Subcutaneous adipose tissue (tissue), 4 donors: ENCODE results near the gene TOP1. TPM values are rescaled to one million over a fixed set of nuclear protein-coding genes. Genes with fewer than 3 reads are reported as not detected.

ENCODE experiments used
- total RNA-seq, 4 donors: library from RNA; depleted of rRNA; stranded (reverse); fragments of >200 nt; gene quantifications; one replicate each; pipeline ENCODE4 v1.1.0, GENCODE V29; 2016
- TF ChIP-seq, protein P1 (sequence below): fragments of 450-650 bp; IDR thresholded peaks from one replicate; pipeline ENCODE4 v1.5.1; 2016; ENCODE audit warnings: low read depth, mild to moderate bottlenecking, control low read depth, antibody characterized with exemption, moderate library complexity

TOP1 gene
- total RNA-seq, 4 donors from 2014 or later: 24.6 to 59.2 (median 31.7) TPM

DNA sequence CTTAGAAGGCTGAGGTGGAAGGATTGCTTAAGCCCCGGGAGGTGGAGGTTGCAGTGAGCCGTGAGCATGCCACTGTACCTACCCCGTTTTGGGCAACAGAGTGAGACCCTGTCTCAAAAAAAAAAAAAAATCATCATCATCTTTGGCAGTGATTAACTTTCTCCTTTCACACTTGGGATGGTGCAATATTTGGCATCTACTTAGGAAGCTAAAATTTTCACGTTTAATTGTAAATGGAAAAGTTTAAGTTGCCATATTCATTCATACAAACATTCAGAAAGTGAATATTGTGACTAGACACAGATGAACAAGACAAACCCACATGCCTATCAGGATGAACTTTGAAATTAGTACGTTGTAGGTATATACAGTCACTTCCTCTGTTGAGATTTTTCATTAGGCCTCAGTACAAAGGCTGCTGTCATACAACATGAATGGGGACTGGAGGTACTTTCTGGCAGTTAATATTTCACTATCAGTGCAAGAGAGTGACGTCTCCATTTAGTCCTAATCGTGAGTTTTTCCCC, 10.3 kb downstream of the TOP1 start:
- TF ChIP-seq, protein P1, sequence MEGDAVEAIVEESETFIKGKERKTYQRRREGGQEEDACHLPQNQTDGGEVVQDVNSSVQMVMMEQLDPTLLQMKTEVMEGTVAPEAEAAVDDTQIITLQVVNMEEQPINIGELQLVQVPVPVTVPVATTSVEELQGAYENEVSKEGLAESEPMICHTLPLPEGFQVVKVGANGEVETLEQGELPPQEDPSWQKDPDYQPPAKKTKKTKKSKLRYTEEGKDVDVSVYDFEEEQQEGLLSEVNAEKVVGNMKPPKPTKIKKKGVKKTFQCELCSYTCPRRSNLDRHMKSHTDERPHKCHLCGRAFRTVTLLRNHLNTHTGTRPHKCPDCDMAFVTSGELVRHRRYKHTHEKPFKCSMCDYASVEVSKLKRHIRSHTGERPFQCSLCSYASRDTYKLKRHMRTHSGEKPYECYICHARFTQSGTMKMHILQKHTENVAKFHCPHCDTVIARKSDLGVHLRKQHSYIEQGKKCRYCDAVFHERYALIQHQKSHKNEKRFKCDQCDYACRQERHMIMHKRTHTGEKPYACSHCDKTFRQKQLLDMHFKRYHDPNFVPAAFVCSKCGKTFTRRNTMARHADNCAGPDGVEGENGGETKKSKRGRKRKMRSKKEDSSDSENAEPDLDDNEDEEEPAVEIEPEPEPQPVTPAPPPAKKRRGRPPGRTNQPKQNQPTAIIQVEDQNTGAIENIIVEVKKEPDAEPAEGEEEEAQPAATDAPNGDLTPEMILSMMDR: no peak

DNA sequence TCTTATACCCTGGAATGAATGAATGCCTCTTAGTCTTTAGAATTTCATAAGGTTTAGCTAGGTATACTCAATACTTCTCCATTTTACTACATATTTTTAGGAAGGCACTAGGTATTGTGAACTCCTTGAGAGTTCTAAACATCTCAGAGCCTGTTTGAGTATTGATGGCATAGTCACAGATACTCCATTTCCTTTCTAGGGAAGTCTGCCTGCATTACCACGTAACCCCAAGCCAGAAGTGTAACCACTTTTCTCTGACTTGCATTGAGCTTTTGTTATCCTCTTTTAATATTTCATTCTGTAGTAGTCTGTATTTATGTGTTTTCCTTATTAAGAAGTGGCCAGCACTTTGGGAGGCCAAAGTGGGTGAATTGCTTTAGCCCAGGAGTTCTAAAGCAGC, 12.2 kb downstream of the TOP1 start:
- TF ChIP-seq, protein P1: no peak

DNA sequence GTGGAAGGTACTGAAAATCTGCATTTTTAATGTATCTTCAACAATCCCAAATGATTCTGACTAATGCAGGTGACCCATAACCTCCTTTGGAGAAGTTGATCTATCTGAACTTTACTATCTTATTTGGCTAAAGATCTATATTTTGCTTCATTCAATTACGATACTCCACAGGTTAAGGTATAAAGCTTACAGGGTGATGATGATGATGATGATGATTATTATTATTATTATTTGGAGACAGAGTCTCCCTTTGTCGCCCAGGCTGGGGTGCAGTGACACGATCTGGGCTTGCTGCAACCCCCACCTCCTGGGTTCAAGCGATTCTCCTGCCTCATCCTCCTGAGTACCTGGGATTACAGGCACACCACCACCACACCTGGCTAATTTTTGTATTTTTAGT, 13.1 kb downstream of the TOP1 start:
- TF ChIP-seq, protein P1: no peak

DNA sequence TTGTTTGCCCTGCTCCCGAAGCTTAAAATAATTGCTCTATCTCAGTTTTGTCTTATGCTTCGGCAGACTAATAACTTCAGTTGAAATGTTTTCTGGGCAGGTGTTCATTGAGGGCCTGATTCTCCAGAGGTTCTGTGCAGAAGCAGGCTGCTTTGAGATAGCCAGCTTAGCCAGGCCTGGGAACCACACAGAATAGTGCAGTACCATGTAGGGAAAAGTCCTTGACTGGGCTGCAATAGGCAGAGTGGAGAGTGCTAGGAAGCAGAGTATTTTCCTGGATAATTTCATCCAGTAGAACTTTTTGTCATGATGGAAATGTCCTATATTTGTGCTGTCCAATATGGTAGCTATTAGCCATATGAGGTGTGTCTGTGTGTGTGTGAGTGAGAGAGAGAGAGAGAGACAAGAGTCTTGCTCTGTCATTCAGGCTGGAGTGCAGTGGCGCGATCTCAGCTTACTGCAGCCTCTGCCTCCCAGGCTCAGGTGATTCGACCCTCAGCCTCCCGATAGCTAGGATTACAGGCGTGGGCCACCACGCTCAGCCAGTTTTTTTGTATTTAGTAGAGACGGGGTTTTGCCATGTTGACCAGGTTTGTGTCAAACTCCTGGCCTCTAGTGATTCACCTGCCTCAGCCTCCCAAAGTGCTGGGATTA, 15.9 kb downstream of the TOP1 start:
- TF ChIP-seq, protein P1: no peak

DNA sequence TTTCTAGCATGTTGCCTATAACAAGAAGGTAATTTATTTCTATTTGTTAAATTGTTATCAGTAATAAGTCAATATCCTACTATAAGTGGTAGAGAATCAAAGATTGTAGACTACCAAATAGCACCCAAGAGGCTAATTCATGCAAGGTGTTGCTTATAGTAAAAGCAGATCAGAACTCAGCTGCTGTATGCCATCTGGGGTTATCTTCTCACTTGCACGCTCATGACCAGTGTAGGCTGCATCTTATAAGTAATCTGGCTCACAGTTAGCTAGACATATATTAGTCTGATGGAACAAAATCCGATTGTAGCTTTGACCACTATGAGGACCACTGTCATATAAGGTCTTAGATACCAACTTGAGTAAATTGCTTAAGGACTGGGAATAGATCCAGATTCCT, 17.0 kb downstream of the TOP1 start:
- TF ChIP-seq, protein P1: no peak

DNA sequence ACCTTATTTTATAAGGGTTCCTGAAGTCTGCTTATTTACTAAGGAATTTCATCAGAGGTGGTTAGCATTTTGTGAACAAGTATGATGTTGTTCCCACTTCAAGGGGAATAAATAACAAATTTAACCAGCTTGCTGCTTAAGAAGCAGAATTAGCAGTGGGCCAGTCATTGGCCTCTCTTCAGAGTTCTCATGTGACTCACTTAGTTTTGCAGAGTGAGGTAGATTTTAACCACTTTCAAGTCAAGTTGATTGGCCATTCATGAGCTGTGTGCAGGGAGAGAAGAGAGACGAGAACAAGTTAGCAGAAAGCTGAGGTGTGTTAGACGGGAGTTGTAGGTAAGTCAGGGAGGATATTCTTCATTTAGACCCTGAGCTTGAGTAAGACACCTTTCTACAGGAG, 18.1 kb downstream of the TOP1 start:
- TF ChIP-seq, protein P1: no peak

DNA sequence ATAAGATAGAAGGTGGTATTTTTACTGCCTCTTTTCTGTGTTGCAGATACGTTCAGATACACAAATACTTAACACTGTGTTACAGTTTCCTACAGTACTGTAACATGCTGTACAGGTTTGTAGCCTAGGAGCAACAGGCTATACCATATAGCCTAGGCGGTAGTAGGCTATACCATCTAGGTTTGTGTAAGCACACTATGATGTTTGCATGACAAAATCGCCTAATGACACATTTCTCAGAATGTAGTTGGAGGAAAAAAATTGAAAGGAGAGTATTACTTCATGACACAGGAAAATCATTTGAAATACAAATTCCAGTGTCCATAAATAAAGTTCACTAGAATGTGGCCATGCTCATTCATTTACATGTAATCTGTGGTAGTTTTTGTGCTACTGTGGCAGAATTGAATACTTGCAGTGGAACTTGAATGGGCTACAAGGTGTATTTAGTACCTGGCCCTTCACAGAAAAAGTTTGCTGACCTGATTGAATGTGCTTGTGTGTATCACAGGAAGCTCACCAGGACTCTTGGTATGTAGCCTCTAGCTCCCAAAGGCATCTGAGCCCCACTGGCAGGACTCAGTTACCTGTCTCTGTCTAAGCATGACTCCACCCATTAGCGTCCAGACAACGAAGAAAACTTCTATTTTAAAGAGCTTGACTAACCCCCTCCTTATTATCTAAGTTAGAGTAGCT, 18.8 kb downstream of the TOP1 start:
- TF ChIP-seq, protein P1: no peak
